HEK293T (cell line): ENCODE measurements around the gene CAPN2.

ENCODE experiments used
- CTCF ChIA-PET: fragments of 350-600 bp; formaldehyde crosslinking; extraction: SDS; loops from one replicate; lab custom pipeline; 2021; ENCODE audit warnings: antibody characterized with exemption, inconsistent platforms; lab: Yijun Ruan, JAX
- POLR2A ChIA-PET: fragments of 350-600 bp; formaldehyde crosslinking; extraction: SDS; loops from one replicate; lab custom pipeline; 2020; ENCODE audit warnings: antibody characterized with exemption, inconsistent platforms; lab: Yijun Ruan, JAX
- DNase-seq: peaks from one replicate; pipeline ENCODE4 v3.0.0; 2012; ENCODE audit warnings: mixed read lengths; ENCODE audit errors: extremely low spot score
- ARNT ChIP-seq: fragments of 450-650 bp; IDR thresholded peaks from 2 replicates; pipeline ENCODE4 v1.6.1; 2017; ENCODE audit warnings: mild to moderate bottlenecking
- BHLHE40 ChIP-seq: fragments of 450-650 bp; IDR thresholded peaks from 2 replicates; pipeline ENCODE4 v1.6.1; 2016; ENCODE audit warnings: mild to moderate bottlenecking, moderate library complexity, borderline replicate concordance
- CTBP1 ChIP-seq: fragments of 450-650 bp; IDR thresholded peaks from 2 replicates; pipeline ENCODE4 v1.6.1; 2016; ENCODE audit warnings: borderline replicate concordance
- ELF4 ChIP-seq: fragments of 450-650 bp; IDR thresholded peaks from 2 replicates; pipeline ENCODE4 v1.6.1; 2017; ENCODE audit warnings: antibody characterized with exemption
- FOXA1 ChIP-seq: fragments of 450-650 bp; IDR thresholded peaks from 2 replicates; pipeline ENCODE4 v1.6.1; 2016; ENCODE audit warnings: mild to moderate bottlenecking
- FOXK2 ChIP-seq: fragments of 450-650 bp; IDR thresholded peaks from 2 replicates; pipeline ENCODE4 v1.6.1; 2016; ENCODE audit warnings: mild to moderate bottlenecking
- FOXM1 ChIP-seq: fragments of 450-650 bp; IDR thresholded peaks from 2 replicates; pipeline ENCODE4 v1.6.1; 2017; ENCODE audit warnings: mild to moderate bottlenecking, borderline replicate concordance
- HDGF ChIP-seq: fragments of 450-650 bp; IDR thresholded peaks from 2 replicates; pipeline ENCODE4 v1.6.1; 2017; ENCODE audit warnings: antibody characterized with exemption, borderline replicate concordance
- L3MBTL2 ChIP-seq: fragments of 450-650 bp; conservative IDR thresholded peaks from 2 replicates; pipeline ENCODE4 v1.6.1; 2016; ENCODE audit warnings: mild to moderate bottlenecking
- LEF1 ChIP-seq: fragments of 450-650 bp; IDR thresholded peaks from 2 replicates; pipeline ENCODE4 v1.6.1; 2017; ENCODE audit warnings: mild to moderate bottlenecking, borderline replicate concordance
- NFRKB ChIP-seq: fragments of 450-650 bp; IDR thresholded peaks from 2 replicates; pipeline ENCODE4 v1.6.1; 2016; ENCODE audit warnings: mild to moderate bottlenecking, moderate library complexity
- PKNOX1 ChIP-seq: fragments of 450-650 bp; IDR thresholded peaks from 2 replicates; pipeline ENCODE4 v1.6.1; 2016
- SP1 ChIP-seq: fragments of 450-650 bp; IDR thresholded peaks from 2 replicates; pipeline ENCODE4 v1.6.1; 2017
- SUZ12 ChIP-seq: fragments of 450-650 bp; IDR thresholded peaks from 2 replicates; pipeline ENCODE4 v1.6.1; 2016; ENCODE audit warnings: mild to moderate bottlenecking
- TARDBP ChIP-seq: fragments of 450-650 bp; IDR thresholded peaks from 2 replicates; pipeline ENCODE4 v1.6.1; 2016
- ZNF384 ChIP-seq: fragments of 450-650 bp; IDR thresholded peaks from 2 replicates; pipeline ENCODE4 v1.6.1; 2016

Gene CAPN2

GRCh38 chr1:223712194-223712849, at the start of gene CAPN2:
Gene CAPN2 (plus strand): TSS chr1:223712539. CDS start chr1:223712641, 102 bp downstream.
- ChIA-PET POLR2A (interaction anchor here (1.0 to 2.4 kb wide), 4 partner anchors 11 to 37 kb away, joined by 3 to 8 read pairs (median 6); no protein-coding TSS in a partner anchor), CTCF (interaction anchor here (0.5 to 1.2 kb wide), 5 partner anchors 14 to 795 kb away, joined by 3 to 6 read pairs (median 3); no protein-coding TSS in a partner anchor)
- peak; percentile 86 for DNase-seq
- TF ChIP-seq LEF1 (peak; percentile 96), FOXK2 (no peak), HDGF (no peak), FOXM1 (peak; percentile 83), CTBP1 (no peak), SP1 (no peak), ZNF384 (no peak), ARNT (peak; percentile 78), L3MBTL2 (peak; percentile 59; the same call in 1 of the 2 replicates)

- CTCF ChIA-PET: no interaction called here
- TF ChIP-seq ARNT: no peak
- TF ChIP-seq LEF1: no peak
- TF ChIP-seq L3MBTL2: no peak
- TF ChIP-seq CTBP1: no peak
- no peak for TF ChIP-seq FOXK2
- TF ChIP-seq TARDBP: no peak
- TF ChIP-seq FOXA1: no peak
- TF ChIP-seq HDGF: no peak
- no peak for TF ChIP-seq ELF4
- TF ChIP-seq FOXM1: no peak
- TF ChIP-seq NFRKB: no peak
- no peak for TF ChIP-seq BHLHE40
- TF ChIP-seq SUZ12: no peak
- no peak for TF ChIP-seq ZNF384
- DNase-seq: no peak
- POLR2A ChIA-PET: no interaction called here
These were observed 49.4 kb upstream of the CAPN2 start for GRCh38 chr1:223662943-223663342.

GRCh38 chr1:223664106-223664505, 48.2 kb upstream of the CAPN2 start:
- ChIA-PET POLR2A (no interaction called here), CTCF (interaction anchor here (0.6 to 0.9 kb wide), 4 partner anchors 36 to 966 kb away, joined by 3 read pairs; no protein-coding TSS in a partner anchor)
- no peak for DNase-seq
- no peak for TF ChIP-seq ARNT

- no peak for DNase-seq
- CTCF ChIA-PET: no interaction called here
- POLR2A ChIA-PET: no interaction called here
These were observed 46.6 kb upstream of the CAPN2 start, which contains the start of gene CAPN8 for GRCh38 chr1:223665592-223666312. Gene CAPN8 (minus strand): TSS chr1:223665701. CDS start chr1:223665646, 55 bp downstream.

GRCh38 chr1:223667484-223668182, 44.7 kb upstream of the CAPN2 start:
- no peak for TF ChIP-seq SUZ12
- TF ChIP-seq SP1: no peak
- TF ChIP-seq FOXK2: no peak
- TF ChIP-seq NFRKB: no peak
- no peak for TF ChIP-seq LEF1
- TF ChIP-seq FOXM1: no peak
- no peak for DNase-seq
- ChIA-PET CTCF (no interaction called here), POLR2A (no interaction called here)

More at GRCh38 chr1:223665592-223666312, 46.6 kb upstream of the CAPN2 start, which contains the start of gene CAPN8:
- no peak for TF ChIP-seq FOXK2
- TF ChIP-seq ARNT: no peak
- TF ChIP-seq FOXM1: no peak
- no peak for TF ChIP-seq TARDBP
- TF ChIP-seq CTBP1: no peak
- TF ChIP-seq ELF4: no peak
- no peak for TF ChIP-seq NFRKB
- no peak for TF ChIP-seq SUZ12
- no peak for TF ChIP-seq PKNOX1
- TF ChIP-seq FOXA1: no peak
- TF ChIP-seq BHLHE40: no peak
- no peak for TF ChIP-seq LEF1
- no peak for TF ChIP-seq ZNF384
- no peak for TF ChIP-seq SP1
- TF ChIP-seq L3MBTL2: no peak
- no peak for TF ChIP-seq HDGF

GRCh38 chr1:223669003-223669795, 43.1 kb upstream of the CAPN2 start:
- DNase-seq: no peak
- ChIA-PET POLR2A (no interaction called here), CTCF (interaction anchor here (0.6 to 1.6 kb wide), 2 partner anchors 14 to 115 kb away, joined by 3 to 7 read pairs; no protein-coding TSS in a partner anchor)
- TF ChIP-seq PKNOX1 (no peak), LEF1 (no peak), FOXM1 (no peak), FOXA1 (no peak), NFRKB (no peak), ZNF384 (no peak), ELF4 (no peak), CTBP1 (no peak), TARDBP (no peak), SP1 (no peak), L3MBTL2 (no peak), BHLHE40 (no peak), SUZ12 (no peak), HDGF (no peak), FOXK2 (no peak), ARNT (no peak)
